GM21619 (cell line): ENCODE results near the gene KMT5C.
A peak's percentile ranks its signal among the peaks of the same experiment; 100 is the strongest.

ENCODE experiments used
- ATAC-seq: cut with Tn5 transposase; IDR thresholded peaks from one replicate; pipeline ENCODE4 v1.9.1; 2021; ENCODE audit not compliant: unreplicated experiment

KMT5C gene

DNA sequence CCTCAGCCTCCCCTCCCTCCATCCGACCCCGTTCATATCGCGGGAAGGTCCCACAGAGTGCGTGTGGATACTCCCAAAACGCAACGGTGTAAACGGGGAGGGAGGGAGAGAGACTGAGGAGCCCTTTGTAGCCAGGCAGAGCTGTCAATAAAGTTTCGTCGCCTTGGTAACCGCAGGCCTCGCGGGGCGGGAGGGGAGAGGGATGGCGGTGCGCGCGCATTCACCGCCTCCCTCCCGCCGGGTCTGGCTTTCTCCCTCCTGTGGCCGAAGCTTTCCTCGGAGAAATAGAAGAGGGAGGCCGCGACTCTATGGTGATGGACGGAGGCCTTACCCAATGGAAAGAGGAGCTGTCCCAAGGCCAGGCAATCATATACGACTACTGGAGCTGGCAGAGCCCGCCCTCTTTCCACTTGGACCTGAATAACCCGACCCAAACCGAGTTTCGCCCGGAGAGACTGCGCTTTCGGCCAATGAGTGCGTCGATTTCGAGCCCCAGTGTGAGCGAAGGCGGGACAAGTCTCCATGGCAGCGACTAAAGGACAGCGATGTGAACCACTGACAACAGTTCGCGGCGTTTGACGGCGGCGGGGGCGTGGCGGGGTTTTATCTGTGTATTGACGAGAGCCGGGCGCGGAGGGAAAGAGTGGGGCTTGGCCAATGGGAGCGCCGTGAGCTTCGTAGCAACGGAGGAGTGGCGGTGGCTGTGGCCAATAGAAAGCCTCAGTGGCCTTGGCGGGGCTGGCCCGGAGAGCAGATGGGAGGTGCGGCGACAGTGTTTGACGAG is at the start of gene KMT5C:
TSS of gene KMT5C (plus strand) at position 772 of the 784 bp plus-strand sequence. CDS start 2,061 bp downstream, outside the sequence.
- peak; percentile 76 for ATAC-seq

DNA sequence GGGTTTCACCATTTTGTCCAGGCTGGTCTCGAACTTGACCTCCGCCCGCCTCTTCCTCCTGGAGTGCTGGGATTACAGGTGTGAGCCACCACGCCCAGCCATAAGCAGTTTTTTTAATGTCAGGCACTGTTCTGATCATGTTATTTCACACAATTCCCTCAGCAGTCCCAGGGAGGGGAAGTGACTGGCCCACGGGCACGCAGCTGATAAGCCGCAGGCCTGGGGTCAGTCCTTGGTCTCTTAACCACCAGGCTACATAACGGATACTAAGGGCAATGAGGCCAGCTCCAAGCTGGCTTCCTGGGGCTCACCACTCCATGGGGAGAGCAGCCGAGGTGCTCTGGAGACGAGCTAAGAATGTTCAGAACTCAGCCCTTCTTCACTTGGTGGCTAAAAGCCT is 42.4 kb upstream of the KMT5C start:
- no peak for ATAC-seq

DNA sequence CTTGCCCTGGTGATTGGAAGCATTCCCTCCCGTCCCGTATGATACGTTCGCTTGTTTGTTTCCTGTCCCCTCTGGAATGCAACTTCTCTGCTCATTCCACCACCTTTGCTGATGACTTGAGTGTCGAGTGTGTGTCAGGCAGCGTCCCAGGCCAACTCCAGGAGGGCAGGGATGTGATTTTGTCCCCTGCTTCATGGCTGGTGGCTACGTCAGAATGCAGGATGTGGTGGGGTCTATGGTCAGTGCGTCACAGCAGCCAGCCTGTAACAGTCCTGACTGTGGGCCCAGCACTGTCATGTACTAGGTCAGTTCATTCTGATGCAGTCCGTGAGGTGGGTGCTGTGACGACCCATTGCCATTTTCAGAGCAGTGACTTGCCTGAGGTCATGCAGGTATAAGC is 39.7 kb upstream of the KMT5C start:
- ATAC-seq: no peak

DNA sequence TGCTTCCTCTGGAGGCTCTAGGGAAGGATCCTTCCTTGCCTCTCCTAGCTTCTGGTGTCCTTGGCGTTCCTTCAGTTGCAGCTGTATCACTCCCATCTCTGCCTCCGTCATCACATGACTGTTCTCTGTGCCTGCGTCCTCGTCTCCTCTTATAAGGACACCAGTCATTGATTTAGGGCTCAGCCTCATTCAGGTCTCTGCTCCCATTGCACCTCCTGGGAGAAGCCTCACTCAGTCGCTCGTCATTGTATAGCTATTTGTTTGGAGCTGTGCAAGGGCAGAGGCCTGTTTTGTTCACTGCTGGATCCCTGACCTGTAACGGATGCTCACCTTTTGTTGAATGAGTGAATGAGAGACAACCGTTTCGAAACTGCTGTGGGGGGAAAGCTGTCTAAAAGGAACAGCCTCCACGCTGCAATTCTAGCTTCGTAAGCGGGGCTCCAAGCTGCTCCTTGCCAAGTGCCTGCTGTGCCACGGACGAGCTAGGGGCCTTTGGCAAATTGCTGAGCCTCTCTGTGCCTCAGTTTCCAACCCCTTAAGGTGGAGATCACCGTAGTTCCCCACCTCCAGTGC is 38.7 kb upstream of the KMT5C start:
- no peak for ATAC-seq

DNA sequence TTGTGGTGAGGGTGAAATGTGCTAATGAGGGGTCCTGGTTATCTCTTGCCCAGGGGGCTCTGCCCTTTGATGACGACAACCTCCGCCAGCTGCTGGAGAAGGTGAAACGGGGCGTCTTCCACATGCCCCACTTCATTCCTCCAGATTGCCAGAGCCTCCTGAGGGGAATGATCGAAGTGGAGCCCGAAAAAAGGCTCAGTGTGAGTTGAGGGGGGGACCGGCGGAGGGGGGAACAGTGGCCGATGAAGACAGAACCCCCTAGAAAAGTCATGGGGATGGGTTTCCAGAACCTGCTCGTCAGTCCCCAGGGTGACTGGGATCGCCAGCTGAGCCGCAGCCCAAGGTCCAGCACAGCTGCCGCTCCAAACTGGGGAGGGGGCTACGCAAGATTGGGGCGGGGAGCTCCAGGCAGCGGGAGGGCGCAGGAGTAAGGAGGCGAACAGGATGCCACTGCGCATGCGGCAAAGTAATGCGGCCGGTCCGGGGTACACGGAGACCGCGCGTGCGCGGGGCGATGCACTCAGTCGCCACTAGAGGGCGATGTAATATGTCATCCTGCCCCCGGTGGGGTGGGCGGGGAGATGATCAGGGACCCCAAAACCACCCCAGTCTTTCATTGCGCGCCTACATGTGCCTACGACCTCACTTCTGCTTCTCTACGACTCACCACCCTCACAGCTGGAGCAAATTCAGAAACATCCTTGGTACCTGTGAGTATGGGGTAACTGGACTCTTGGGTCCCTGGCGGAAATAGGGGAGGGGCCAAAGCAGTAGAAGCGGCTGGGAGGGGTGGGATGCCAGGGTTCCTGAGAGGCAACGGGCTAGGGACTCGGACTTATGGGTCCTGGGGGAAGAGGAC is 38.0 kb upstream of the KMT5C start:
- peak; percentile 53 for ATAC-seq

DNA sequence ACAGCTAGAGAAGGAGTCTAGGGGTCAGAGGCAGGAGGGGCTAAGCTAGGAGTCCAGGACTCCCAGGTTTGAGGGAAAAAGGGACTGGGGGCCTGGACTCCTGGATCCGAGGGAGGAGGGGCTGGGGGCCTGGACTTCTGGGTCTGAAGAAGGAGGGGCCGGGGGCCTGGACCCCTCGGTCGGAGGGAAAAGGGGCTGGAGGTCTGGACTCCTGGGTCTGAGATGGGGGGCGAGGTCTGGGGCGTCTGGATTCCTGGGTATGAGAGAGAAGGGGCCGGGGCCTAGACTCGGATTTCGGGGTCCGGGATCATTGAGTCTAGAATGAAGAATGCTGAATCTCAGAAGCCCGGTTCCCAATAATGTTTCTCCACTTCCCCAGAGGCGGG is 37.4 kb upstream of the KMT5C start:
- no peak for ATAC-seq

DNA sequence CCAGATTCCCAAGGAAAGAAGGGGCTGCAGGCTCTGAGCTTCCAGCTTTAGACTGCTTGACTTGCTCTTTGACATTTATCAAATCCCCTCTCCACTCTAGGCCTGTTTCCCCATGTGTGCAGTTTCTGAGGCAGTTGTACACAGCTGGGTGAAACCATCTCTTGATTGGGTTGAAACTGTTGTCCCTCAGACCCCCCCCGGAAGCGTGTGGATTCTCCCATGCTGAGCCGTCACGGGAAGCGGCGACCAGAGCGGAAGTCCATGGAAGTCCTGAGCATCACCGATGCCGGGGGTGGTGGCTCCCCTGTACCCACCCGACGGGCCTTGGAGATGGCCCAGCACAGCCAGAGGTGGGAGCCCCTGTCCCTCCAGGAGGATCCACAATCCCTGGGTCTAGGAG is 36.2 kb upstream of the KMT5C start:
- no peak for ATAC-seq

DNA sequence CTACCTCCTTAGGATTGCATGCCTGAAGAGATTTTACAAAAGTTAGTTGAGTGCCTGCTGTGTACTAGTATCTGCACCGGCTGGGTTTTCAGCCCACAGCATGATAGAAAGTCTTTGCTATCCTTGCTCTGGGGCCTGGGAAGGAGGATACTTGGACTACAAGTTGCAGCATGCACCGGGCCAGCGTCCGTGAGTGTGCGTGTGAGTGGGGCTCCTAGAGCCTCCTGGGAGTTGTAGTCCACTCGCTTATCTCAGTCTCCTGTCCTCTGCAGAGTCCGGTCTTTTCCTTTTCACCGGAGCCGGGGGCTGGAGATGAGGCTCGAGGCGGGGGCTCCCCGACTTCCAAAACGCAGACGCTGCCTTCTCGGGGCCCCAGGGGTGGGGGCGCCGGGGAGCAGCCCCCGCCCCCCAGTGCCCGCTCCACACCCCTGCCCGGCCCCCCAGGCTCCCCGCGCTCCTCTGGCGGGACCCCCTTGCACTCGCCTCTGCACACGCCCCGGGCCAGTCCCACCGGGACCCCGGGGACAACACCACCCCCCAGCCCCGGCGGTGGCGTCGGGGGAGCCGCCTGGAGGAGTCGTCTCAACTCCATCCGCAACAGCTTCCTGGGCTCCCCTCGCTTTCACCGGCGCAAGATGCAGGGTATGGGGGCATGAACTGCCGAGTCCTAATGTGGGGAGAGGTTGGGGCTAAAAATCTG is 35.2 kb upstream of the KMT5C start:
- no peak for ATAC-seq

DNA sequence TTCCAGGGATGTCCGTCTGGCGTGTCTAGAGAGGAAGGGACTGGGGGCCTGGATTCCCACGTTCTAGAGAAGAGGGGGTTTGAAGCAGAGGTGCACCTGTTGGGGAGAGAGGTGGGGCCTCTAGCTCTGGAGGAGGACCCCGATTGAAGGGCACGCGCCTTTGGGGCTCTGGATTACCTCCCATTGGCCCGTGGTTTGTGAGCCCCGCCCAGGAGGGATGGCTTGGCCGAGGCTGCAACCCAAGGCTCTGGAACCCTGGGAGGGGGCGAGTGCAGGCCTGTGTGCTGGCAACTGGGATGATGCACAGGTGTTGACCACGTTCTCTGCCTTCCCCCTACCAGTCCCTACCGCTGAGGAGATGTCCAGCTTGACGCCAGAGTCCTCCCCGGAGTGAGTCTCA is 34.7 kb upstream of the KMT5C start:
- no peak for ATAC-seq

DNA sequence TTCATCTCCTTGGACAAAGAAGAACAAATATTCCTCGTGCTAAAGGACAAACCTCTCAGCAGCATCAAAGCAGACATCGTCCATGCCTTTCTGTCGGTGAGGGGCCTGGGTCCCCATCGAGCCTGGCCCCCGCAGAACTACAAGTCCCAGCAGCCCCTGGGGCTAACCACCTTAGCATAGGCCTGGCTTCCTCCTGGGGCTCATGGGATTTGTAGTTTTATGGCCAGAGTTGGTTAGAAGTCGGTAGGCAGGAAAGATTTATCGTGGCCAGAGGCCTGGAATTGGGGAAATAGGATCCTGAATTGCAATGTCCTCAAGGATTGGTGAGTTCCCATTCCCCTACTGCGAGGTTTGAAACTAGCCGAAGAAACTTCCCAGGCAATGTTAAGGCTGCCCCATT is 34.2 kb upstream of the KMT5C start:
- ATAC-seq: no peak

DNA sequence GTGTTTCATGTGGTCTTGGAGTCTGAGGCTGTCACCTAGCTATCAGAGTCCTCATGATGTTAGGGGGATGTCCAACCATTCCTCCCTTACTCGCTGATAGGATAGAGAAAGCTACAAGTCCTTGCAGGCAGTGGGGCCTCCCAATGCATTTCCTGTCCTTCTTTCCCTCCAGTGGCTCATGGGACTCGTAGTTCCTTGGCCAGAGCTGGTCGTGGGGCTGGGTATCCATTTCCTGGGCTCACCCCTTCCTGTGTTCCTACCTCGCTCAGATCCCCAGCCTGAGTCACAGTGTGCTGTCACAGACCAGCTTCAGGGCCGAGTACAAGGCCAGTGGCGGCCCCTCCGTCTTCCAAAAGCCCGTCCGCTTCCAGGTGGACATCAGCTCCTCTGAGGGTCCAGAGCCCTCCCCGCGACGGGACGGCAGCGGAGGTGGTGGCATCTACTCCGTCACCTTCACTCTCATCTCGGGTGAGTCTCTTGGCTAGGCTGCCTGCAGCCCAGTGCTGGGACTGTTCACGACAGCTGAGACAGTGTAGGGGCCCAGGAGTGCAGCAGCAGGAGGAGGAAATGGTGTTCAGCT is 33.6 kb upstream of the KMT5C start:
- ATAC-seq: no peak

DNA sequence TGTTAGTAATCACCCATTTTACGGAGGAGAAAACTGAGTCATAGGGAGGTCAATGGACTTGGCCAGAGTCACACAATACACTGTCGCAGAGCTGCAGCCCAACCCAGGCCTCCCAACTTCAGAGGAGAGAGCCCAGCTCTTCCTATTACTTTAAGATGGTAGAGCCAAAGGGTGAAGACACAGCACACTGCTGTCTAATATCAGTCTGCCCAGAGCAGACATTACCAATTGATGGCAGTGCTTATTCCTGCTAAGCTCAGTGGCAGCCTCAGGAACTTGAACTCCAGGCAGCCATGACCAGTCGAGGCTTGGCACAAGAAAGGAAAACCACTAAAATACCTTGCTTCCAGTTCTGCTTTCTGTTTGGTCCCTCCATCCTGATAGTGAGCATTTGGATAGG is 33.0 kb upstream of the KMT5C start:
- no peak for ATAC-seq

DNA sequence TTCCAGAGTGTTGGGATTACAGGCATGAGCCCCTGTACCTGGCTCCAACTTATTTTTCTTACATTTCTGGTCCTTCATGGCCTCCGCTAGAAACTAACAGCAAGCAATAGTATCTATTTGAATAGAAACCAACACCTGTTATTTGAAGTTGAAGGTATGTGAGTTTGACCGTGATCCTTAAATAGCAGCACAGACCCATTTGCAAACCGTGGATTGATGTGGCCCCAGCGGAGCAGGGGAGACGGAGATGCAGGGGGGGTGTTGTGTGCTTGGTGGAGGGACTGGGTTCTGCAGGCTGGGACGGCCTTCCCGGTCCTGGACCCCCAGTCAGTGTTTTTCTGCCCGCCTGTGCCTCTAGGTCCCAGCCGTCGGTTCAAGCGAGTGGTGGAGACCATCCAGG is 31.4 kb upstream of the KMT5C start:
- no peak for ATAC-seq

DNA sequence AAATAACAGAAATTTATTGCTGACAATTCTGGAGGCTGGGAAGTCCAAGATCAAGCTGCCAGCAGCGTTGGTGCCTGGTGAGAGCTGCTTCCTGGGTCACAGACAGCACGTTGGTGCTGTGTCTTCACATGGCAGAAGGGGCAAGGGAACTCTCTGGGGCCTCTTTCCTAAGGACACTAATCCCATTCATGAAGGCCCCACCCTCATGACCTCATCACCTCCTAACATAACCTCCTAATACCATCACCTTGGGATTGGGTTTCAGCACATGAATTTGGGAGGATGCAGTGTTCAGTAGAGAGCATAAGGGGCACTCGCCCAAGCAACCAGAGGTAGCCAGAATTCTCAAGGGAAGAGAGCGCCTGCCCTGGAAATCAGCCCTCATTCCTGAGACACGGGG is 30.2 kb upstream of the KMT5C start:
- no peak for ATAC-seq

DNA sequence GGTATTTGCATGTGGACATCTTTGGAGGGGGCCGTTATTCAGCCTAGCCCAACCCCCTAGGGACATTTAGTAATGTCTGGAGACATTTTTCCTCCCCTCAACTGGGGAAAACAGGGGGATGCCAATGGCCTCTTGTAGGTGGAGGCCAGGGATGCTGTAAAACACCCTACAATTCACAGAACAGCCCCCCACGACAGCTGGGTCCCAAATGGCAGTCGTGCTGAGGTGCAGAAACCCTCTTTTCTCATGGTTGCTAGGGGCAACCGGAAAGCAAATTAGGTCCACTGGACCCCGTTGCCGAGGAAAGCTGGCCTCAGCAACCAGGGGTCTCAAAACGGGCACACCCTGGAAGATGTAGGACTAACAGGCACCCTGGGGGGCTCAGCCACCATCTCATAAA is 29.2 kb upstream of the KMT5C start:
- ATAC-seq: no peak

DNA sequence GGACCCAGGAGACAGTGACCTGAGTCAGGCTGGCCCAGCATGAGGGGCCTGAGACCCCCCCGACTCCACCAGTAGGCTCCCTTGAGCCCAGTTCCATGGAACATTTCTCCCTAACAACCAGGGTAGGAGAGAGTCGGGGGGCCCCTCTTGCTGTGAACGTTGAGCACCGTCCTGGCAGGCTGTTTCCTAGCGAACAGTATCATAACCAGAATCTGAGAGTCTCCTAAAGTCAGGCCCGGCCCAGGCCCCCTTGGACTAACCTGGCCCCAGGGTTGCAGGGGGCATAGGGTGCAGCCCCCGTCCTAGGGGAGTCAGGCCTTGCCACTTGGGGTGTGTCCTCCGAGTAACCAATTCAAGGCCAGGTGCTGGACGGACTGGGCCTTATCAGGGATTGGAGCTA is 28.3 kb upstream of the KMT5C start:
- no peak for ATAC-seq

DNA sequence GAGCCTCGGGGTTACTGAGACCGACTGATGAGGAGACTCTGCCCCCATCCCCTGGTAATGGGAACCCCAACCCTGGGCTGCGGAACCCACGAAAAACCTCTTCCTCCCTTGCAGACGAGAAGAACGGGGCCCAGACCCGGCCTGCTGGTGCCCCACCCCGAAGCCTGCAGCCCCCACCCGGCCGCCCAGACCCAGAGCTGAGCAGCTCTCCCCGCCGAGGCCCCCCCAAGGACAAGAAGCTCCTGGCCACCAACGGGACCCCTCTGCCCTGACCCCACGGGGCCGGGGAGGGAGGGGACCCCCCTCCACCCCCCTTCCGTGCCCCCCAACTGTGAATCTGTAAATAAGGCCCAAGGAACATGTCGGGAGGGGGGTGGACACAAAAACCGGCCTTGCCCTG is 27.9 kb upstream of the KMT5C start:
- no peak for ATAC-seq

DNA sequence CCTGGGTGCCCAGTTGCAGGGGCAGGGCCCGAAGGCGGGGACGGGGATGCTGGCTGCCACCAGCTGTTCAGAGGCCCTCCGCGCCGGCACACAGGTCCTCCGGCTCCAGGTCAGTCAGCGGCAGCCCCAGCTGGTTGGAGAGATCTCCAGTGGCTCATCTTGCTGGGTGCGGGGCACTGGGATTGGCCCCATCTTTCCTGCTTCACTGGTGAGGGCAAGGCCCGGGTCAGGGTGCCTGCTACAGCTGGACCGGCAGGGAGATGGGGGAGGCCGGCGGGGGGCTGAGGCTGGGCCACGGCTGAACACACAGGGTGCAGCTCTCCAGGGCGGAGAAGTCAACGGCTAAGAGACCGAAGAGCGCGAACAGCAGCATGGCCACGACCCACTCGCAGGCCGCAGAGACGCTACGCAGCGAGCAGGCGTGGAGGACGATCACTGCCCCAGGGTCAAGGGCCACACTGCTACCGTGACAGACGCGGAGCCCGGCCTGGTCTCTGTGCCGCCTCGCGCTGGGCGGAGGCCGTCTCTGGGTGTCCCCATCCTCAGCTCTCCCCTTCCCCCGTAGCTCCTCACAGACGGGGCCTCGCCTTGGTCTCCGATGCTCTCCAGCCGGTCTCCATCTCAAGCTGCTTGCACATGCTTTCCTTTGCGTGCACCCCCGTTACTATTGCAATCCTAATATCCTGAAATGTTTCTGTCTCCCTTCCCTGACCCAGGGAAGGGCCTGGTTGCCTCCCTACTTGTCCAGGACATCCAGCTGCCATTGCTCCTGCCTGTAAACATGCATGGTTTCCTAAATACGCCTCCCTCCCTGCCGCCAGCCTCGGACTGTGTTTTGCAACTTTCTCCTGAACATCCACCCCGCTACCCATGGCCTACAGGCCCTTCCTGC is 26.8 kb upstream of the KMT5C start:
- no peak for ATAC-seq

DNA sequence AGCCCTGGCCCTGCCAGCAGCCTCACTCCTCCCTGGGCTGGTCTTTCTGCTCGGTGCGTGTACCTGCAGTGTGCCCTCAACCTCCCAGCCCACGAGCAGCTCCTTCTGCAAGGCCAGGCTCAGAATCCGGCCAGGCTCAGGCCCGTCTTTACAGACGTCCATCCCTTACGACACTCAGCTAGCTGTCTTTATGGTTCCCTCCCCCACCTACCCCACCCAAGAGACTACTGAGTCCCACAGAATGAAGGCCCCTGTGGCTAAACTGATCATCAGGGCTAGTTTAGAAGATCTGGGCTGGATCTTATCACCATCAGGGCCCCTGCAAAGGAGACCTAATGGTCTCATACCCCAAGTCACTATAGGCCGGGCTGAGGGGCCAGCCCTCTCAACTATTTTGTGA is 25.3 kb upstream of the KMT5C start:
- ATAC-seq: no peak

DNA sequence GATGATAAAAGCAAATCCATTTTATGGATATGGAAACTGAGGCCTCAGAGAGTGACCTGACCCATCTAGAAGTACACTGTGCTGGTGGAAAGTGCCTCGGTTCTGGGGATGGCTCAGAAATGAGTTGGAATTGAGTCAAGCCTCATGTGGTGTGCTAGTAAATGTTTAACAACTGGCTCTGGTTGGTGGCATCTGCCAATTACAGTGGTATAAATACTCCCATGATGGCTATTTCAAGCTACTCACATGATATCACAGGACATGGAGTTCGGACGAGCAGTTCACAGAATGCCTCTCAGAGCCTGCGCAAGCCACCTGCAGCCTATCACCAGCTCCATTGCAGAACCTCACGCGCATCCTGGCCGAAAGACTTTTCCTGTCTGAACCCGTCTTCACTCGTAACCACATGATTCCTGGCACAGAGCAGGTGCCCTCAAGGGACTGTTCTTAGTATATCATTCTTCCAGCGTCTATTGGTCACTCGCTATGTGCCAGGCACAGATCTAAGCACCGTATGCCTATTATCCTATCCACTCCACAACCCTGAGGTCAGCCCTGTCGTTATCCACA is 23.6 kb upstream of the KMT5C start:
- ATAC-seq: no peak
